PC-9 (cell line): Measurements from ENCODE around the gene SOX1. TPM values are rescaled to one million over a fixed set of nuclear protein-coding genes. Genes with fewer than 3 reads are reported as not detected.

Experiments
- BruUV-seq: library from RNA; stranded (reverse); fragments of 400-500 nt; replicated peaks from 2 replicates; lab custom pipeline; 2021; lab: Mats Ljungman, UMichigan
- CTCF ChIA-PET: fragments of 300-600 bp; sonication (Branson Sonifier 250); formaldehyde crosslinking; loops from one replicate; lab custom pipeline; 2022; ENCODE audit warnings: antibody characterized with exemption; lab: Charles Lee
- POLR2A ChIA-PET: fragments of 300-600 bp; sonication (Branson Sonifier 250); formaldehyde crosslinking; loops from one replicate; lab custom pipeline; 2022; ENCODE audit warnings: antibody characterized with exemption; ENCODE audit not compliant: unreplicated experiment; lab: Charles Lee
- DNase-seq, 2 experiments: peaks; one replicate each; pipeline versions ENCODE4 v3.0.0 to v3.0.0-alpha.2; 2015 to 2022; ENCODE audit warnings: mixed read lengths in 1 of 2
- H2AFZ ChIP-seq: fragments of 200-600 bp; sonication (generic); 2 replicates; pipeline ENCODE4 v1.8.1; 2017; ENCODE audit warnings: antibody characterized with exemption
- H3F3A ChIP-seq: fragments of 200-600 bp; sonication (generic); 2 replicates; pipeline ENCODE4 v1.8.1; 2017; ENCODE audit warnings: antibody characterized with exemption, mild to moderate bottlenecking, low read depth; ENCODE audit not compliant: insufficient read depth
- H3K27ac ChIP-seq: fragments of 200-600 bp; sonication (generic); 2 replicates; pipeline ENCODE4 v1.6.1; 2016; ENCODE audit warnings: mixed run types
- H3K27me3 ChIP-seq: fragments of 200-600 bp; sonication (generic); 2 replicates; pipeline ENCODE4 v1.6.1; 2016; ENCODE audit warnings: low read depth, mixed run types; ENCODE audit not compliant: insufficient read depth
- H3K36me3 ChIP-seq: fragments of 200-600 bp; sonication (generic); 2 replicates; pipeline ENCODE4 v1.6.1; 2016; ENCODE audit warnings: low read depth, mixed run types
- H3K4me1 ChIP-seq: fragments of 200-600 bp; sonication (generic); replicated peaks from 2 replicates; pipeline ENCODE4 v1.6.1; 2016; ENCODE audit warnings: mixed run types; ENCODE audit not compliant: insufficient read depth
- H3K4me2 ChIP-seq: fragments of 200-600 bp; sonication (generic); 2 replicates; pipeline ENCODE4 v1.6.1; 2017; ENCODE audit warnings: mixed run types
- H3K4me3 ChIP-seq: fragments of 200-600 bp; sonication (generic); 2 replicates; pipeline ENCODE4 v1.6.1; 2016; ENCODE audit warnings: mixed run types
- H3K79me2 ChIP-seq: fragments of 200-600 bp; sonication (generic); 2 replicates; pipeline ENCODE4 v1.6.1; 2017; ENCODE audit warnings: low read depth, mixed run types
- H3K9me2 ChIP-seq: fragments of 200-600 bp; sonication (generic); 2 replicates; pipeline ENCODE4 v1.8.1; 2017; ENCODE audit warnings: mild to moderate bottlenecking; ENCODE audit not compliant: insufficient read depth
- H3K9me3 ChIP-seq: fragments of 200-600 bp; sonication (generic); 2 replicates; pipeline ENCODE4 v1.8.1; 2016; ENCODE audit warnings: low read depth; ENCODE audit not compliant: insufficient read depth
- H4K20me1 ChIP-seq: fragments of 200-600 bp; sonication (generic); 2 replicates; pipeline ENCODE4 v1.8.1; 2017; ENCODE audit not compliant: insufficient read depth
- CTCF ChIP-seq: fragments of 200-600 bp; sonication (generic); conservative IDR thresholded peaks from 2 replicates; pipeline ENCODE4 v1.6.1; 2017; ENCODE audit warnings: mixed run types, antibody characterized with exemption, mild to moderate bottlenecking, moderate library complexity
- EZH2 ChIP-seq: fragments of 200-600 bp; sonication (generic); IDR thresholded peaks from 2 replicates; pipeline ENCODE4 v1.8.0; 2017; ENCODE audit warnings: antibody characterized with exemption, low read depth
- intact Hi-C: fragments of 100-400 bp; cut with micrococcal nuclease; formaldehyde crosslinking; loops from one replicate; pipeline ENCODE4 v1.10.0; 2022; ENCODE audit not compliant: unreplicated experiment
- total RNA-seq: library from RNA; stranded (reverse); gene quantifications from 2 replicates; pipeline ENCODE4 v1.2.3, GENCODE V29; 2021

SOX1 gene
- total RNA-seq, 1 experiment from 2014 or later: not detected

- intact Hi-C loops: no loop called here
- BruUV-seq: no TSS peak
- no peaks in the 10 kb centered on the region for H3K9me2 ChIP-seq
- no peaks in the 10 kb centered on the region for H4K20me1 ChIP-seq
- H3F3A ChIP-seq: no peaks in the 10 kb centered on the region
- no peak overlapping the region for H3K4me2 ChIP-seq
- no peak overlapping the region for H3K4me3 ChIP-seq
- no peak for TF ChIP-seq EZH2
- H3K79me2 ChIP-seq: no peaks in the 10 kb centered on the region
- H2AFZ ChIP-seq: no peak overlapping the region
- no peaks in the 10 kb centered on the region for H3K9me3 ChIP-seq
- no peak for DNase-seq
- ChIA-PET POLR2A (no interaction called here), CTCF (no interaction called here)
- no peaks in the 10 kb centered on the region for H3K36me3 ChIP-seq
- peaks cover 96% of the 10 kb centered on the region for H3K27me3 ChIP-seq
- H3K27ac ChIP-seq: no peak overlapping the region
- no peaks in the 10 kb centered on the region for H3K4me1 ChIP-seq
Observed at GRCh38 chr13:112096959-112097358, 30.0 kb downstream of the SOX1 start.

- no peaks in the 10 kb centered on the region for H3K9me3 ChIP-seq
- POLR2A ChIA-PET: no interaction called here
Observed at GRCh38 chr13:112097770-112098169, 30.8 kb downstream of the SOX1 start.

GRCh38 chr13:112098699-112099098, 31.8 kb downstream of the SOX1 start:
- TF ChIP-seq CTCF: no peak
- TF ChIP-seq EZH2: no peak
- no peak overlapping the region for H2AFZ ChIP-seq
- H3K4me1 ChIP-seq: no peaks in the 10 kb centered on the region
- no peaks in the 10 kb centered on the region for H4K20me1 ChIP-seq
- H3K27me3 ChIP-seq: peaks cover 95% of the 10 kb centered on the region
- H3K36me3 ChIP-seq: no peaks in the 10 kb centered on the region
- H3K9me2 ChIP-seq: no peaks in the 10 kb centered on the region
- BruUV-seq: no TSS peak
- no peak overlapping the region for H3K4me3 ChIP-seq
- H3F3A ChIP-seq: no peaks in the 10 kb centered on the region
- POLR2A ChIA-PET: no interaction called here
- H3K9me3 ChIP-seq: no peaks in the 10 kb centered on the region
- H3K4me2 ChIP-seq: no peak overlapping the region
- intact Hi-C loops: no loop called here
- H3K79me2 ChIP-seq: no peaks in the 10 kb centered on the region
- CTCF ChIA-PET: no interaction called here
- H3K27ac ChIP-seq: no peak overlapping the region
- DNase-seq: no peak

More at GRCh38 chr13:112097770-112098169, 30.8 kb downstream of the SOX1 start:
- H3K27me3 ChIP-seq: peaks cover 96% of the 10 kb centered on the region
- no peak overlapping the region for H2AFZ ChIP-seq
- H3K27ac ChIP-seq: no peak overlapping the region
- H4K20me1 ChIP-seq: no peaks in the 10 kb centered on the region
- H3K4me2 ChIP-seq: no peak overlapping the region
- no peaks in the 10 kb centered on the region for H3K79me2 ChIP-seq
- CTCF ChIA-PET: no interaction called here
- no peaks in the 10 kb centered on the region for H3K36me3 ChIP-seq
- no peak for TF ChIP-seq EZH2
- no peak for TF ChIP-seq CTCF
- no TSS peak for BruUV-seq
- H3K4me3 ChIP-seq: no peak overlapping the region
- intact Hi-C loops: no loop called here
- no peak for DNase-seq
- no peaks in the 10 kb centered on the region for H3F3A ChIP-seq
- H3K9me2 ChIP-seq: no peaks in the 10 kb centered on the region
- no peaks in the 10 kb centered on the region for H3K4me1 ChIP-seq

- no peaks in the 10 kb centered on the region for H3K79me2 ChIP-seq
- H3K4me1 ChIP-seq: no peaks in the 10 kb centered on the region
- no peaks in the 10 kb centered on the region for H3K36me3 ChIP-seq
- peaks cover 76% of the 10 kb centered on the region for H3K27me3 ChIP-seq
- ChIA-PET CTCF (no interaction called here), POLR2A (no interaction called here)
- H3K9me2 ChIP-seq: no peaks in the 10 kb centered on the region
- TF ChIP-seq EZH2 (no peak), CTCF (no peak)
- no peak overlapping the region for H3K27ac ChIP-seq
- DNase-seq: no peak
- no peaks in the 10 kb centered on the region for H3F3A ChIP-seq
- intact Hi-C loops: no loop called here
- no peak overlapping the region for H3K4me3 ChIP-seq
- H4K20me1 ChIP-seq: no peaks in the 10 kb centered on the region
- no peak overlapping the region for H2AFZ ChIP-seq
- BruUV-seq: no TSS peak
- H3K9me3 ChIP-seq: no peaks in the 10 kb centered on the region
- H3K4me2 ChIP-seq: no peak overlapping the region
Observed at GRCh38 chr13:112101360-112101930, 34.5 kb downstream of the SOX1 start.
